ENCODE data around the gene COG7.
"Not testable (repeated sequence)": the region's sequence is repeated elsewhere in the genome, so short reads cannot be mapped to it uniquely, and the experiment has no call there.

The COG7 gene

GRCh38 chr16:23437542-23437941, 15.4 kb downstream of the COG7 start:
- not testable (repeated sequence) for H3K4me1 ChIP-seq (ENCODE audit: control insufficient read depth, insufficient read depth, low read length, poor library complexity, severe bottlenecking); H3K27me3 ChIP-seq (replicated peaks; ENCODE audit: control insufficient read depth, insufficient read depth, low read length, poor library complexity, severe bottlenecking); H3K9me3 ChIP-seq (ENCODE audit: control insufficient read depth, low read length); DNase-seq; H3K27ac ChIP-seq (ENCODE audit: insufficient read depth, low read length, poor library complexity, severe bottlenecking); H3K4me3 ChIP-seq (ENCODE audit: insufficient read depth, low read depth, low read length, poor library complexity, severe bottlenecking)
- peaks cover 34% of the 10 kb centered on the region for H3K36me3 ChIP-seq (ENCODE audit: control insufficient read depth, insufficient read depth, low read length)

DNA sequence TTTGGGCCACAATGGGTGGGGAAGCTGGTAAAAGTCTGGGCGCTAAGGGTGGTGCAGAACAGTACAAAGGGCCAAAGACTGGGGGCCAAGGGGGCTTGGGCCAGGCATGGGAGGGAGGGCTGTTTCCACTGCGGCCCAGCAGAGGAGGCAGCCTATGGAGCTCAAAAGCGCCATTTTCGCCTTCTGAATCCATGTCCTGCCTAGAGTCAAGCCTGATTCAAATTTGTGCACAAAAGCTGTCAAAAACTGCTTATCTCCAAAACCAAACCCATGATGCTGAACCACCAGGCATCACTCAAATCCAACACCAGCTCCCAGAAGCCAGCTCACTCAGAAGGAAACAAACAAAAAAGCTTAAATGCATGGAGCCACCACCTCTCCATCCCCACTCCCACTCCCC, 16.0 kb downstream of the COG7 start:
- no peak for DNase-seq
- Histone ChIP-seq H3K4me3 (ENCODE audit: insufficient read depth, low read depth, low read length, poor library complexity, severe bottlenecking) (no peak overlapping the region), H3K4me1 (ENCODE audit: control insufficient read depth, insufficient read depth, low read length, poor library complexity, severe bottlenecking) (no peaks in the 10 kb centered on the region), H3K27me3 (replicated peaks; ENCODE audit: control insufficient read depth, insufficient read depth, low read length, poor library complexity, severe bottlenecking) (no peaks in the 10 kb centered on the region), H3K36me3 (ENCODE audit: control insufficient read depth, insufficient read depth, low read length) (peaks cover 34% of the 10 kb centered on the region), H3K27ac (ENCODE audit: insufficient read depth, low read length, poor library complexity, severe bottlenecking) (no peak overlapping the region), H3K9me3 (ENCODE audit: control insufficient read depth, low read length) (no peaks in the 10 kb centered on the region)

DNA sequence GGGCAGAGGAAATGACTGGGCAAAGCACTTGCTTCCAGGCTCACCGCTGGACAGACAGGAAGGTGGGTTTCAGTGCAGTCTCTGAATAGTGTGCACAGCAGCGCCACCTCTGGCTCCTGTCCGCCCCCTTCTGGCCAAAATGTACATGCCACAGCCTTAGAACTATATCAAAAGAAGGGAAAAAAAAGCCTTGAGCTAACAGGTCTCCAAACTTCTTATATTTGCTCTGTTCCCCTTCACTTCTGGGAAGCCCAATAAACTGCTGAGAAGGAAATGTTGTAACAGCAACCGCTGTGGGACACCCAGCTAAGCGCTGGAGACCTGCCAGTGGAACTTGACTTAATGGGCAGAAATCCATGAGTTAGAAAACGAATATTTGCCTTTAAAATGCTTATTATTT, 17.5 kb downstream of the COG7 start:
- no peak overlapping the region for H3K27ac ChIP-seq (ENCODE audit: insufficient read depth, low read length, poor library complexity, severe bottlenecking)
- peak; percentile 13 to 25 (median 17) for DNase-seq
- H3K9me3 ChIP-seq (ENCODE audit: control insufficient read depth, low read length): no peaks in the 10 kb centered on the region
- H3K4me1 ChIP-seq (ENCODE audit: control insufficient read depth, insufficient read depth, low read length, poor library complexity, severe bottlenecking): no peaks in the 10 kb centered on the region
- no peaks in the 10 kb centered on the region for H3K27me3 ChIP-seq (replicated peaks; ENCODE audit: control insufficient read depth, insufficient read depth, low read length, poor library complexity, severe bottlenecking)
- no peak overlapping the region for H3K4me3 ChIP-seq (ENCODE audit: insufficient read depth, low read depth, low read length, poor library complexity, severe bottlenecking)
- peaks cover 30% of the 10 kb centered on the region for H3K36me3 ChIP-seq (ENCODE audit: control insufficient read depth, insufficient read depth, low read length)

GRCh38 chr16:23434380-23434779, 18.6 kb downstream of the COG7 start:
- DNase-seq: no peak
- H3K27ac ChIP-seq (ENCODE audit: insufficient read depth, low read length, poor library complexity, severe bottlenecking): no peak overlapping the region
- H3K27me3 ChIP-seq (replicated peaks; ENCODE audit: control insufficient read depth, insufficient read depth, low read length, poor library complexity, severe bottlenecking): no peaks in the 10 kb centered on the region
- H3K4me3 ChIP-seq (ENCODE audit: insufficient read depth, low read depth, low read length, poor library complexity, severe bottlenecking): no peak overlapping the region
- peaks cover 31% of the 10 kb centered on the region for H3K36me3 ChIP-seq (ENCODE audit: control insufficient read depth, insufficient read depth, low read length)
- H3K9me3 ChIP-seq (ENCODE audit: control insufficient read depth, low read length): no peaks in the 10 kb centered on the region
- no peaks in the 10 kb centered on the region for H3K4me1 ChIP-seq (ENCODE audit: control insufficient read depth, insufficient read depth, low read length, poor library complexity, severe bottlenecking)

DNA sequence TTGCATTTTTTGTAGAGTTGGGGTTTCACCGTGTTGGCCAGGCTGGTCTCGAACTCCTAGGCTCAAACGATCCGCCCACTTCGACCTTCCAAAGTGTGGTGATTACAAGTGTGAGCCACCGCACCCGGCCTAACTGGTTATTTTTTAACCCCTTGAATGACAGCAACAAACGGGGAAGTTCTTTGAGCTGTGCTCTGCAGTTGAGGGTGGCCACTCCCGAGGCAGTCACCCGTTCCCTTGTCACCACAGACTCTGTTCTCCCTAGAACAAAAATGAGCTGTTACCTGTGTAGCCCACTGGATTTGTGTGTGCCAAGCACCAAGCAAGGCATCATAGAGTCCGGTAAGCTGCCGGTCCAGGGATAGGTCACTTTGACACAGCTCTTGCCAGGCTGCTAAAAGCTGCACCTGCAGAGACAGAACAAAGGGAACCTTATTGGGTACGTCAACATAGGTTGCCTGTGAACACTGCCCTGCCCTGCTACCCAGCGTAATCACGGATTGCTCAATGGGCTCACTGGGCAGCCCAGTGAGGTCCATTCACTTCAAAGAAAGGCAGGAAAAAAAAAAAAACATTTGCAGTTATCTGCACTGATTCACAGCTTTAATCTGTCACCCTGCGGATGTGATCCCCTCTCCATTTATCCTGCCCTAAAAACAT, 19.6 kb downstream of the COG7 start:
- H3K36me3 ChIP-seq (ENCODE audit: control insufficient read depth, insufficient read depth, low read length): peaks cover 31% of the 10 kb centered on the region
- no peak overlapping the region for H3K4me3 ChIP-seq (ENCODE audit: insufficient read depth, low read depth, low read length, poor library complexity, severe bottlenecking)
- H3K4me1 ChIP-seq (ENCODE audit: control insufficient read depth, insufficient read depth, low read length, poor library complexity, severe bottlenecking): no peaks in the 10 kb centered on the region
- DNase-seq: no peak
- H3K27ac ChIP-seq (ENCODE audit: insufficient read depth, low read length, poor library complexity, severe bottlenecking): no peak overlapping the region
- H3K9me3 ChIP-seq (ENCODE audit: control insufficient read depth, low read length): no peaks in the 10 kb centered on the region
- H3K27me3 ChIP-seq (replicated peaks; ENCODE audit: control insufficient read depth, insufficient read depth, low read length, poor library complexity, severe bottlenecking): no peaks in the 10 kb centered on the region

DNA sequence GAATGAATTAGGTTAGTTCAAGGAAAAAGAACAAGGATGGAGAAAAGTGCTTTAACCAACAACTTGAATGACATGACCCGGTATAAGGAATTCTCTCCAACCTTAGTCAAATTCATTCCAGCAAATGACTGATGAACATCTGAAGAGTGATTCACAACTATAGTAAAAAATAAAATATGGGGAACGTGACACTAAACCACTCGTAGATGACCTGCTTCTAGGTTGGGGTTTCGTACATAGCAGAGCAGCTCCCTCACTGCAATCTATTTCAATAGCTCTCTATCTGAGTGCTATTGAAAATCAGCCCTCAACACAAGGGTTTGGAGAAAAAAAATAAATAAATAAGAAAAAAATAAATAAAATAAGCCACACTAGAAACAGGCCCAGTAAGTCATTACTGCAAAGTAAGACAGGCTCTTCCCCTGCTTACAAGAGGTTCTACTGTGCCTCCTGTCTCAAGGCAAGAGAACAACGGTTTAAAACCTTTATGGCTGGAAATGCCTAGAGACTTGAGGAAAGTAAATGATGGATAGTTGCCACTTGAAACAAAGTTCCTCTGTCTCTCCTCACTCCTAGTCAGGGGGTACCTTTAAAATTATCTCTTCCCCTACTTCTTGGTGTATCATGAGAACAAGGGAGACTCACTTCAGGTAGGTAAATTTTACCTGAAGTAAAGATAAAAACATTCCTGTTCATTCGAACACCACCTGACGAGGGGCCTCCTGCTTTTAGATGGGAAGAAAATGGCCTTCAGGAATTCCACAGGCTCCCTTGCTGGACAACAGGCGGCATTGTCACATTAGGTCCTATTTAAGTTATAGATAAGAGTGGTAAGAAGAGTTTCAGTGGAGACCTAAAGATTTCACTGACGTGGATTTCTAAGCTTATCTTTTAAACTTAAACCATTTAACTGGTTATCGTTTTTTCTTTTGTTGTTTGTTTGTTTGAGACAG, 20.5 kb downstream of the COG7 start:
- no peak overlapping the region for H3K27ac ChIP-seq (ENCODE audit: insufficient read depth, low read length, poor library complexity, severe bottlenecking)
- no peak overlapping the region for H3K4me3 ChIP-seq (ENCODE audit: insufficient read depth, low read depth, low read length, poor library complexity, severe bottlenecking)
- peaks cover 27% of the 10 kb centered on the region for H3K36me3 ChIP-seq (ENCODE audit: control insufficient read depth, insufficient read depth, low read length)
- H3K9me3 ChIP-seq (ENCODE audit: control insufficient read depth, low read length): no peaks in the 10 kb centered on the region
- H3K27me3 ChIP-seq (replicated peaks; ENCODE audit: control insufficient read depth, insufficient read depth, low read length, poor library complexity, severe bottlenecking): no peaks in the 10 kb centered on the region
- no peaks in the 10 kb centered on the region for H3K4me1 ChIP-seq (ENCODE audit: control insufficient read depth, insufficient read depth, low read length, poor library complexity, severe bottlenecking)
- DNase-seq: no peak

- Histone ChIP-seq H3K4me3 (ENCODE audit: insufficient read depth, low read depth, low read length, poor library complexity, severe bottlenecking) (no peak overlapping the region), H3K4me1 (ENCODE audit: control insufficient read depth, insufficient read depth, low read length, poor library complexity, severe bottlenecking) (no peaks in the 10 kb centered on the region), H3K27me3 (replicated peaks; ENCODE audit: control insufficient read depth, insufficient read depth, low read length, poor library complexity, severe bottlenecking) (no peaks in the 10 kb centered on the region), H3K27ac (ENCODE audit: insufficient read depth, low read length, poor library complexity, severe bottlenecking) (no peak overlapping the region), H3K36me3 (ENCODE audit: control insufficient read depth, insufficient read depth, low read length) (peaks cover 26% of the 10 kb centered on the region), H3K9me3 (ENCODE audit: control insufficient read depth, low read length) (no peaks in the 10 kb centered on the region)
- no peak for DNase-seq
These were observed 24.6 kb downstream of the COG7 start for GRCh38 chr16:23428351-23428750.

DNA sequence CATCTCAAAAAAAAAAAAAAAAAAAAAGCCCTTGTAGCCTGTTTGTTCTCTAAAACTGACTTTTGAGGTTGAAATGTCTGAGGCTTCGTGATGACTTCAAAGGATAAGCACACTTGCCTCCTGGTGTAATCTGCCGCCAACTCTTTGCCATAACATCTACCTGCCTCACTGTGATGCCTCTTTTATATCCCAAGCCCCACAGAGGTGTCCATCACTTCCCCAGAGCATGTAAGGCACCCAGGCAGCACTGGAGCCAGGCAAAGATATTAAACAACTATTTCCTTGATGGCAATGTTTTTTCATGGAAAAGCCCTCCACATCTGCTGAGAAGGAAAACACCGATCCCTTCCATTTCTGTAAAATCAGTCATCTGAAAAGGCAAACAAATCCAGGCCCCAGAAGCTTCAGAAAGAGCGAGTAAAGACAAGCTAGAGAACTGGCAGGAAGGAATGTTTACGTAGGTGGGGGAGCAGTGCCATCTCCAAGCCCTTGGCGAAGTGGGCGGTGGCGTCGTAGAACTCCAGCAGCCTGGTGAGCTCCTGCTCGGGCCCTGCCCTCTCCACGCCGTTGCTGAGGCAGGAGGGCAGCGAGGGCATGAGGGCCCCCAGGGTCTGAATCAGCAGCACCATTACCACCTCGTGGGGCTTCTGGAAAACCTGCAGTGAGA, 28.6 kb downstream of the COG7 start:
- DNase-seq: no peak
- H3K27ac ChIP-seq (ENCODE audit: insufficient read depth, low read length, poor library complexity, severe bottlenecking): no peak overlapping the region
- no peaks in the 10 kb centered on the region for H3K27me3 ChIP-seq (replicated peaks; ENCODE audit: control insufficient read depth, insufficient read depth, low read length, poor library complexity, severe bottlenecking)
- peaks cover 15% of the 10 kb centered on the region for H3K36me3 ChIP-seq (ENCODE audit: control insufficient read depth, insufficient read depth, low read length)
- H3K9me3 ChIP-seq (ENCODE audit: control insufficient read depth, low read length): no peaks in the 10 kb centered on the region
- no peak overlapping the region for H3K4me3 ChIP-seq (ENCODE audit: insufficient read depth, low read depth, low read length, poor library complexity, severe bottlenecking)
- H3K4me1 ChIP-seq (ENCODE audit: control insufficient read depth, insufficient read depth, low read length, poor library complexity, severe bottlenecking): no peaks in the 10 kb centered on the region

- DNase-seq: no peak
- Histone ChIP-seq H3K4me1 (ENCODE audit: control insufficient read depth, insufficient read depth, low read length, poor library complexity, severe bottlenecking) (no peaks in the 10 kb centered on the region), H3K4me3 (ENCODE audit: insufficient read depth, low read depth, low read length, poor library complexity, severe bottlenecking) (no peak overlapping the region), H3K27ac (ENCODE audit: insufficient read depth, low read length, poor library complexity, severe bottlenecking) (no peak overlapping the region), H3K36me3 (ENCODE audit: control insufficient read depth, insufficient read depth, low read length) (peaks cover 14% of the 10 kb centered on the region), H3K9me3 (ENCODE audit: control insufficient read depth, low read length) (no peaks in the 10 kb centered on the region), H3K27me3 (replicated peaks; ENCODE audit: control insufficient read depth, insufficient read depth, low read length, poor library complexity, severe bottlenecking) (no peaks in the 10 kb centered on the region)
These were observed 29.4 kb downstream of the COG7 start for GRCh38 chr16:23423496-23424049.

All from effector memory CD4-positive, alpha-beta T cell (primary cell).